T-helper 17 cell (primary cell): ENCODE measurements around the gene SPATA31D1. TPM values are rescaled to one million over a fixed set of nuclear protein-coding genes. Genes with fewer than 3 reads are reported as not detected.

Experiments used
- ATAC-seq: fragments of 150-1000 bp; cut with Tn5 transposase; 2 replicates; pipeline ENCODE4 v1.10.0; 2021; ENCODE audit warnings: mild to moderate bottlenecking, moderate library complexity
- DNase-seq, 3 donors: peaks; one replicate each; pipeline versions ENCODE4 v3.0.0 to v3.0.0-alpha.2; 2020 to 2021
- H3K9me3 ChIP-seq: one replicate; pipeline ENCODE4 v1.7.0; 2013; ENCODE audit warnings: low read length, mild to moderate bottlenecking; ENCODE audit not compliant: control insufficient read depth, poor library complexity, severe bottlenecking
- H3K27ac Mint-ChIP-seq: one replicate; pipeline ENCODE4 v1.8.0; 2022; ENCODE audit warnings: mild to moderate bottlenecking, moderate library complexity, mixed read lengths
- H3K27me3 Mint-ChIP-seq: one replicate; pipeline ENCODE4 v1.8.0; 2022; ENCODE audit warnings: mixed read lengths
- H3K36me3 Mint-ChIP-seq: one replicate; pipeline ENCODE4 v1.8.0; 2022; ENCODE audit warnings: low read depth, mixed read lengths
- H3K4me1 Mint-ChIP-seq: one replicate; pipeline ENCODE4 v1.8.0; 2022; ENCODE audit warnings: mild to moderate bottlenecking, mixed read lengths
- H3K4me3 Mint-ChIP-seq: one replicate; pipeline ENCODE4 v1.8.0; 2022; ENCODE audit warnings: mild to moderate bottlenecking, moderate library complexity, mixed read lengths
- total RNA-seq, 4 donors: library from RNA in 2 of 4; stranded (reverse) in 2 of 4; gene quantifications; one replicate each; pipeline ENCODE4 v1.2.3 and lab custom pipeline; 2022 to 2026

SPATA31D1 gene
- total RNA-seq, 2 donors from 2014 or later: not detected

GRCh38 chr9:82034956-82035731, 46.6 kb downstream of the SPATA31D1 start:
- H3K9me3 ChIP-seq: no peaks in the 10 kb centered on the region
- no peak overlapping the region for H3K27ac Mint-ChIP-seq
- ATAC-seq (no peak), DNase-seq (no peak)
- H3K36me3 Mint-ChIP-seq: no peaks in the 10 kb centered on the region
- H3K27me3 Mint-ChIP-seq: no peaks in the 10 kb centered on the region
- no peaks in the 10 kb centered on the region for H3K4me1 Mint-ChIP-seq
- H3K4me3 Mint-ChIP-seq: no peak overlapping the region

- Mint-ChIP-seq H3K27ac (no peak overlapping the region), H3K36me3 (no peaks in the 10 kb centered on the region), H3K27me3 (no peaks in the 10 kb centered on the region), H3K4me1 (no peaks in the 10 kb centered on the region), H3K4me3 (no peak overlapping the region)
- DNase-seq (no peak), ATAC-seq (no peak)
- H3K9me3 ChIP-seq: no peaks in the 10 kb centered on the region
Observed at GRCh38 chr9:82036086-82036485, 47.5 kb downstream of the SPATA31D1 start.

- no peaks in the 10 kb centered on the region for H3K9me3 ChIP-seq
- Mint-ChIP-seq H3K4me3 (no peak overlapping the region), H3K27ac (no peak overlapping the region), H3K4me1 (no peaks in the 10 kb centered on the region), H3K27me3 (no peaks in the 10 kb centered on the region), H3K36me3 (no peaks in the 10 kb centered on the region)
- ATAC-seq (no peak), DNase-seq (no peak)
Observed at GRCh38 chr9:82037126-82037525, 48.6 kb downstream of the SPATA31D1 start.

GRCh38 chr9:82038897-82039296, 50.3 kb downstream of the SPATA31D1 start:
- no peak for DNase-seq
- Mint-ChIP-seq H3K27me3 (no peaks in the 10 kb centered on the region), H3K27ac (no peak overlapping the region), H3K36me3 (no peaks in the 10 kb centered on the region), H3K4me1 (no peaks in the 10 kb centered on the region), H3K4me3 (no peak overlapping the region)
- ATAC-seq: no peak
- H3K9me3 ChIP-seq: no peaks in the 10 kb centered on the region

Other genes with a start within 250 kb of the SPATA31D1 start
- gene SPATA31D4, start 60.3 kb upstream of the SPATA31D1 start, total RNA-seq: not detected
- not detected for gene SPATA31D3, start 45.3 kb upstream of the SPATA31D1 start, total RNA-seq